Kidney (tissue), 14 donors: ENCODE measurements around the gene ADAT3. TPM values are rescaled to one million over a fixed set of nuclear protein-coding genes. Genes with fewer than 3 reads are reported as not detected.

Experiments used
- DNase-seq, 5 donors: peaks; one replicate each; pipeline ENCODE4 v3.0.0-alpha.2; 2013 to 2020
- FAIRE-seq: peaks from 2 replicates; lab custom pipeline; 2012; peaks lifted over from hg19 to GRCh38; lab: Jason Lieb, UNC
- H3K27ac ChIP-seq, 2 donors: one replicate each; pipeline ENCODE4 v1.7.0; 2013; ENCODE audit warnings: low read depth in 2 of 2, low read length in 2 of 2, inconsistent platforms in 1 of 2
- H3K27me3 ChIP-seq: one replicate; pipeline ENCODE4 v1.7.1; 2013; ENCODE audit warnings: low read length, inconsistent platforms; ENCODE audit not compliant: control insufficient read depth, insufficient read depth
- H3K36me3 ChIP-seq, 3 donors: one replicate each; pipeline versions ENCODE4 v1.7.0 to v1.7.1; 2013; ENCODE audit warnings: low read length in 3 of 3, control low read depth in 1 of 3, inconsistent platforms in 1 of 3; ENCODE audit not compliant: insufficient read depth in 3 of 3, control insufficient read depth in 2 of 3
- H3K4me1 ChIP-seq, 3 donors: one replicate each; pipeline versions ENCODE4 v1.7.0 to v1.7.1; 2013; ENCODE audit warnings: low read length in 3 of 3, inconsistent platforms in 1 of 3, low read depth in 1 of 3; ENCODE audit not compliant: control insufficient read depth in 2 of 3, insufficient read depth in 2 of 3
- H3K4me3 ChIP-seq, 3 donors: one replicate each; pipeline versions ENCODE4 v1.7.0 to v1.8.1; 2013; ENCODE audit warnings: low read length in 3 of 3, control low read depth in 1 of 3, inconsistent platforms in 1 of 3
- H3K9ac ChIP-seq, 3 donors: one replicate each; pipeline versions ENCODE4 v1.7.0 to v1.7.1; 2013; ENCODE audit warnings: low read length in 3 of 3, control low read depth in 1 of 3, inconsistent platforms in 1 of 3
- H3K9me3 ChIP-seq, 3 donors: one replicate each; pipeline versions ENCODE4 v1.7.0 to v1.7.1; 2013; ENCODE audit warnings: low read length in 3 of 3, control low read depth in 1 of 3, inconsistent platforms in 1 of 3; ENCODE audit not compliant: control insufficient read depth in 2 of 3, insufficient read depth in 1 of 3
- intact Hi-C: fragments of 100-400 bp; cut with DNase I; formaldehyde crosslinking; loops from one replicate; pipeline ENCODE4 v1.11.1; 2022
- polyA plus RNA-seq: library from polyadenylated mRNA; stranded (reverse); fragments of 350-450 nt; fragmentation: Illumina TruSeq; extraction: RNeasy Lipid Tissue Mini Kit (QIAGEN cat#74804); gene quantifications from one replicate; pipeline ENCODE4 v1.2.3, GENCODE V29; 2014; ENCODE audit warnings: low read depth, low replicate concordance; ENCODE audit not compliant: insufficient read depth
- total RNA-seq: library from RNA; stranded (reverse); fragmentation: NEBNext Ultra II Directional; extraction: Animal tissue kit (Norgen Biotek cat#: 25700); gene quantifications from one replicate; pipeline ENCODE4 v1.2.1, GENCODE V29; 2021
- TF ChIP-seq, protein P1 (sequence below): IDR thresholded peaks from 3 replicates; pipeline ENCODE4 v1.5.1; 2012; ENCODE audit warnings: mild to moderate bottlenecking, moderate library complexity, borderline replicate concordance; ENCODE audit not compliant: insufficient read depth; ENCODE audit errors: extremely low read depth
- donor health status: control.
- donor health status: control.
- donor health status: control.
- donor health status: control.
- donor health status: control.
- donor health status: DM: yes; HTN: yes; CAD: no.
- donor health status: Normal renal cell carcinoma (clear cell type).

ADAT3 gene
- total and polyA plus RNA-seq, 2 donors from 2014 or later, result 6.1 to 10.3 TPM

DNA sequence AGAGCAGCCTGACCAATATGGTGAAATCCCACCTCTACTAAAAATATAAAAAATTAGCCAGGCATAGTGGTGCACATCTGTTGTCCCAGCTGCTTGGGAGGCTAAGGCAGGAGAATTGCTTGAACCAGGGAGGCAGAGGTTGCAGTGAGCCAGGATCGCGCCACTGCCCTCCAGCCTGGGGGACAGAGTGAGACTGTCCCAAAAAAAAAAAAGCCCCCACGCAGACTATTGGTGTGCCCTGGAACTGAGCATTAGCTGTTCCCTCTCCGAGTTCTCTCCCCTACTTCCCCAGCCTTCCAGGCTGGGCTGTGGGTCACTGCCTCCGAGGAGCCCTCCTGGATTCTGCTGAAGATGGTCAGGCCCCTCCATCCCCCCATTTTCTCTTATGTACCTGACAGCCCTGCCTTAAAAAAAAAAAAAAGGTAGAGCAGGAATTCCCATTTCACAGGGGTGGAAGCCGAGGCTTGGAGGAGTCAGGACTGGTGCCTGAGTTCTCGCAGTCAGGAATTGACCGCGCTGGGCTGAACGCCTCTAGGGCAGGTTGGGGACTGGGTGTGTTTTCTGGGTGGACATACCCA, 1.9 kb downstream of the ADAT3 start:
- peak overlapping the region in 1 of 3 donors; percentile 12 for H3K4me3 ChIP-seq
- DNase-seq (no peak), FAIRE-seq (no peak)
- intact Hi-C loops, result no loop called here
- TF ChIP-seq, protein P1, sequence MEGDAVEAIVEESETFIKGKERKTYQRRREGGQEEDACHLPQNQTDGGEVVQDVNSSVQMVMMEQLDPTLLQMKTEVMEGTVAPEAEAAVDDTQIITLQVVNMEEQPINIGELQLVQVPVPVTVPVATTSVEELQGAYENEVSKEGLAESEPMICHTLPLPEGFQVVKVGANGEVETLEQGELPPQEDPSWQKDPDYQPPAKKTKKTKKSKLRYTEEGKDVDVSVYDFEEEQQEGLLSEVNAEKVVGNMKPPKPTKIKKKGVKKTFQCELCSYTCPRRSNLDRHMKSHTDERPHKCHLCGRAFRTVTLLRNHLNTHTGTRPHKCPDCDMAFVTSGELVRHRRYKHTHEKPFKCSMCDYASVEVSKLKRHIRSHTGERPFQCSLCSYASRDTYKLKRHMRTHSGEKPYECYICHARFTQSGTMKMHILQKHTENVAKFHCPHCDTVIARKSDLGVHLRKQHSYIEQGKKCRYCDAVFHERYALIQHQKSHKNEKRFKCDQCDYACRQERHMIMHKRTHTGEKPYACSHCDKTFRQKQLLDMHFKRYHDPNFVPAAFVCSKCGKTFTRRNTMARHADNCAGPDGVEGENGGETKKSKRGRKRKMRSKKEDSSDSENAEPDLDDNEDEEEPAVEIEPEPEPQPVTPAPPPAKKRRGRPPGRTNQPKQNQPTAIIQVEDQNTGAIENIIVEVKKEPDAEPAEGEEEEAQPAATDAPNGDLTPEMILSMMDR, result no peak
- no peaks in the 10 kb centered on the region for H3K36me3 ChIP-seq
- peak overlapping the region; percentile 71 to 83 for H3K27ac ChIP-seq
- H3K9ac ChIP-seq, result peak overlapping the region in 1 of 3 donors; percentile 61
- peaks cover 0 to 23% (median 5%) of the 10 kb centered on the region in 3 donors for H3K4me1 ChIP-seq
- no peaks in the 10 kb centered on the region for H3K9me3 ChIP-seq
- no peaks in the 10 kb centered on the region for H3K27me3 ChIP-seq

DNA sequence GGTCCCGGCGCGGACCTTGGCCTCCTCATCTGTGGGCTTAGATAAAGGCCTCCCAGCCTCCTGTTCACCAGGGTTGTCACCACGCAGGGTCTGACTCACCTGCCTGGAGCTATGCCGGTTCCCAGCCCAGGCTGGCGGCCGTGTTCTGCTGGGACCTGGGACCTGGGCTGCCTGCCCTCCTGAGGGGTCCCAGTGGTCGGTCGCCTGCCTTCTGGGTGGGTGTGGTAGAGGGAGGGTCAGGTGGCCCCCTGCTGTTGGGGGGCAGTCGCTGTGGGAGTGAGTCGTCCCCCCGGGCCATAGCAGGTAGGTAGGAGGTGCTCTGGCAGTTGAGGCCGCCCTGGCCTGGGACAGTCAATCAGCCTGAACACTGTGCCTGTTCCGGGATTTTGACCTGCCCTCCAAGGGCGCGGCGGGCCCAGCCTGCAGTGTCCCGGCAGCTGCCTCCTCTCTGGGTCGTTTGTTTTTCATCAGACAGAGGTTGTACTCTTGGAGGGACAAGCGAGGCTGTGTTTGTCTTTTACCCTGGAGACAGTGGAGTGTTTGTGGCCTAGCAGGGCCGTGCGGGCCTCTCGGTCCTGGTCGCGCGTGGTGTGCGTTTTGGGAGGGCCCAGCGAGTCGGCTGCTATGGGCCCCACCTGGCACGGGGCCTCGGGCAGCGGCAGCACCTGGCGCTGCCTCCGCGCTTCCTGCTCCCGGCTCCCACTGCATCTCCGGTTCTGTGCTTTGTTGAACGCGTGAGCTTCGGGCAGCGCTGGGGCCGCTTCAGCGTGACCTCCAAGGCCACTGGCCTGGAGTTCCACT, 2.6 kb downstream of the ADAT3 start:
- TF ChIP-seq, protein P1, result no peak
- FAIRE-seq, result no peak
- Histone ChIP-seq H3K4me3 (peak overlapping the region in 1 of 3 donors; percentile 12), H3K36me3 (no peaks in the 10 kb centered on the region), H3K4me1 (peaks cover 0 to 23% (median 5%) of the 10 kb centered on the region in 3 donors), H3K27me3 (no peaks in the 10 kb centered on the region), H3K27ac (peak overlapping the region; percentile 71 to 83), H3K9ac (peak overlapping the region in 1 of 3 donors; percentile 61), H3K9me3 (no peaks in the 10 kb centered on the region)
- DNase-seq, result peak in 3 of 5 donors; percentile 32 to 84 (median 47)
- intact Hi-C loops, result no loop called here

DNA sequence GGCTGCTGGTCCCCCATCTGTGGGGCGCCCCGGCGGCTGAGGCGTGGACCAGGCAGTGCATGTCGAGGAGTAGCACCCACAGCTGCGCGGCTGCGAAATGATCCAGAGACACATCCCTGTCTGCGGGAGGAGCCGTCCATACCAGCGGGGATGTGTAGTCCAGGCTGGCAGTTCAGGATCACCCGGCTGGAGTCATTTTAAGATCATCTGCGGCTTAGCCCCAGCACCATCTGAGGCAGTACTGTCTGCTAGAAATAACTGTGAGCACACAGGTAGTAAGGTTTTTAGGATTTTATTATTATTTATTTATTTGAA, 3.1 kb downstream of the ADAT3 start:
- FAIRE-seq (no peak), DNase-seq (no peak)
- no peaks in the 10 kb centered on the region for H3K27me3 ChIP-seq
- H3K36me3 ChIP-seq, result no peaks in the 10 kb centered on the region
- TF ChIP-seq, protein P1, result no peak
- peak overlapping the region; percentile 71 to 83 for H3K27ac ChIP-seq
- no peaks in the 10 kb centered on the region for H3K9me3 ChIP-seq
- intact Hi-C loops, result no loop called here
- peak overlapping the region in 1 of 3 donors; percentile 61 for H3K9ac ChIP-seq
- H3K4me3 ChIP-seq, result peak overlapping the region in 1 of 3 donors; percentile 12
- peaks cover 0 to 23% (median 5%) of the 10 kb centered on the region in 3 donors for H3K4me1 ChIP-seq
